Superior temporal gyrus (tissue), 1 donor: ENCODE measurements around the gene FXYD5.
A peak's percentile ranks its signal among the peaks of the same experiment; 100 is the strongest.

ENCODE experiments used
- DNase-seq: peaks from one replicate; pipeline ENCODE4 v3.0.0-alpha.2; 2016; ENCODE audit errors: extremely low spot score

FXYD5 gene

GRCh38 chr19:35212241-35212640 lies 57.7 kb downstream of the FXYD5 start:
- DNase-seq: no peak

- no peak for DNase-seq
Measured at GRCh38 chr19:35213663-35214632, 59.4 kb downstream of the FXYD5 start.

GRCh38 chr19:35214766-35215422 lies 60.4 kb downstream of the FXYD5 start:
- no peak for DNase-seq

GRCh38 chr19:35216016-35216832 lies 61.7 kb downstream of the FXYD5 start:
- DNase-seq: no peak

- peak; percentile 27 for DNase-seq
Measured at GRCh38 chr19:35216833-35217648, 62.5 kb downstream of the FXYD5 start.

GRCh38 chr19:35217649-35217990 lies 63.1 kb downstream of the FXYD5 start:
- no peak for DNase-seq

GRCh38 chr19:35219008-35219407 lies 64.5 kb downstream of the FXYD5 start:
- DNase-seq: no peak
